Measurements from ENCODE around the gene RNF223.
"Not testable (repeated sequence)": the region's sequence is repeated elsewhere in the genome, so short reads cannot be mapped to it uniquely, and the experiment has no call there.

The RNF223 gene

GRCh38 chr1:1059494-1060280 lies 14.4 kb downstream of the RNF223 start:
- DNase-seq (ENCODE audit: low read depth), result peak; percentile 90

GRCh38 chr1:1058921-1059493 lies 15.1 kb downstream of the RNF223 start:
- no peak for DNase-seq (ENCODE audit: low read depth)

GRCh38 chr1:1058088-1058905 lies 15.8 kb downstream of the RNF223 start:
- DNase-seq (ENCODE audit: low read depth), result no peak

GRCh38 chr1:1057769-1058087 lies 16.4 kb downstream of the RNF223 start:
- not testable (repeated sequence) for DNase-seq (ENCODE audit: low read depth)

GRCh38 chr1:1055841-1056736 lies 18.0 kb downstream of the RNF223 start:
- DNase-seq (ENCODE audit: low read depth), result no peak

GRCh38 chr1:1054971-1055370 lies 19.1 kb downstream of the RNF223 start:
- no peak for DNase-seq (ENCODE audit: low read depth)

- no peak for DNase-seq (ENCODE audit: low read depth)
These were observed 19.9 kb downstream of the RNF223 start for GRCh38 chr1:1054099-1054700.

GRCh38 chr1:1053682-1054081 lies 20.4 kb downstream of the RNF223 start:
- DNase-seq (ENCODE audit: low read depth), result no peak

- DNase-seq (ENCODE audit: low read depth), result no peak
These were observed 21.1 kb downstream of the RNF223 start for GRCh38 chr1:1053022-1053421.

- no peak for DNase-seq (ENCODE audit: low read depth)
These were observed 21.9 kb downstream of the RNF223 start for GRCh38 chr1:1052003-1052840.

GRCh38 chr1:1051127-1051810 lies 22.8 kb downstream of the RNF223 start:
- DNase-seq (ENCODE audit: low read depth), result no peak

- no peak for DNase-seq (ENCODE audit: low read depth)
These were observed 23.5 kb downstream of the RNF223 start for GRCh38 chr1:1050577-1051052.

GRCh38 chr1:1049318-1050165 lies 24.6 kb downstream of the RNF223 start:
- DNase-seq (ENCODE audit: low read depth), result no peak

- no peak for DNase-seq (ENCODE audit: low read depth)
These were observed 25.3 kb downstream of the RNF223 start for GRCh38 chr1:1048765-1049164.

GRCh38 chr1:1047963-1048362 lies 26.1 kb downstream of the RNF223 start:
- DNase-seq (ENCODE audit: low read depth), result no peak

GRCh38 chr1:1047407-1047806 lies 26.7 kb downstream of the RNF223 start:
- no peak for DNase-seq (ENCODE audit: low read depth)

GRCh38 chr1:1046767-1047166 lies 27.3 kb downstream of the RNF223 start:
- no peak for DNase-seq (ENCODE audit: low read depth)

GRCh38 chr1:1046243-1046642 lies 27.9 kb downstream of the RNF223 start:
- no peak for DNase-seq (ENCODE audit: low read depth)

GRCh38 chr1:1045129-1045528 lies 29.0 kb downstream of the RNF223 start:
- no peak for DNase-seq (ENCODE audit: low read depth)
